ENCODE results near the gene RCSD1. TPM values are rescaled to one million over a fixed set of nuclear protein-coding genes. Genes with fewer than 3 reads are reported as not detected.
A peak's percentile ranks its signal among the peaks of the same experiment; 100 is the strongest.

The RCSD1 gene
- total RNA-seq, 2 donors from 2014 or later, result 4.7 to 5.7 TPM

GRCh38 chr1:167674156-167674555 is 44.1 kb downstream of the RCSD1 start:
- H3K36me3 ChIP-seq, result no peaks in the 10 kb centered on the region
- no peak for DNase-seq
- H3K9ac ChIP-seq (ENCODE audit: low read depth in 2 of 2, low read length in 2 of 2), result no peak overlapping the region
- no peak overlapping the region for H3K27ac ChIP-seq
- no peaks in the 10 kb centered on the region for H3K4me1 ChIP-seq
- H3K27me3 ChIP-seq, result no peaks in the 10 kb centered on the region
- intact Hi-C loops (cut with DNase I), result no loop called here
- H3K4me3 ChIP-seq, result no peak overlapping the region
- no peaks in the 10 kb centered on the region for H3K9me3 ChIP-seq
- TF ChIP-seq CTCF (IDR thresholded peaks at IDR 0.05), result no peak

GRCh38 chr1:167675440-167675839 is 45.4 kb downstream of the RCSD1 start:
- Histone ChIP-seq H3K9ac (ENCODE audit: low read depth in 2 of 2, low read length in 2 of 2) (no peak overlapping the region), H3K4me3 (no peak overlapping the region), H3K27me3 (no peaks in the 10 kb centered on the region), H3K9me3 (no peaks in the 10 kb centered on the region), H3K4me1 (no peaks in the 10 kb centered on the region), H3K27ac (no peak overlapping the region), H3K36me3 (no peaks in the 10 kb centered on the region)
- intact Hi-C loops (cut with DNase I), result no loop called here
- TF ChIP-seq CTCF (IDR thresholded peaks at IDR 0.05), result no peak
- no peak for DNase-seq

GRCh38 chr1:167676205-167676915 is 46.3 kb downstream of the RCSD1 start:
- Histone ChIP-seq H3K4me3 (no peak overlapping the region), H3K36me3 (no peaks in the 10 kb centered on the region), H3K9ac (ENCODE audit: low read depth in 2 of 2, low read length in 2 of 2) (no peak overlapping the region), H3K9me3 (no peaks in the 10 kb centered on the region), H3K4me1 (no peaks in the 10 kb centered on the region), H3K27me3 (no peaks in the 10 kb centered on the region), H3K27ac (no peak overlapping the region)
- DNase-seq, result peak; percentile 39
- no peak for TF ChIP-seq CTCF (IDR thresholded peaks at IDR 0.05)
- intact Hi-C loops (cut with DNase I), result no loop called here

- intact Hi-C loops (cut with DNase I), result no loop called here
- TF ChIP-seq CTCF (IDR thresholded peaks at IDR 0.05), result no peak
- Histone ChIP-seq H3K36me3 (no peaks in the 10 kb centered on the region), H3K27ac (no peak overlapping the region), H3K9me3 (no peaks in the 10 kb centered on the region), H3K27me3 (no peaks in the 10 kb centered on the region), H3K9ac (ENCODE audit: low read depth in 2 of 2, low read length in 2 of 2) (no peak overlapping the region), H3K4me1 (no peaks in the 10 kb centered on the region), H3K4me3 (no peak overlapping the region)
- no peak for DNase-seq
These were observed 47.1 kb downstream of the RCSD1 start for GRCh38 chr1:167676916-167677848.

GRCh38 chr1:167678422-167678821 is 48.4 kb downstream of the RCSD1 start:
- Histone ChIP-seq H3K9ac (ENCODE audit: low read depth in 2 of 2, low read length in 2 of 2) (no peak overlapping the region), H3K27me3 (no peaks in the 10 kb centered on the region), H3K4me1 (no peaks in the 10 kb centered on the region), H3K4me3 (no peak overlapping the region), H3K27ac (no peak overlapping the region), H3K36me3 (no peaks in the 10 kb centered on the region), H3K9me3 (no peaks in the 10 kb centered on the region)
- intact Hi-C loops (cut with DNase I), result no loop called here
- TF ChIP-seq CTCF (IDR thresholded peaks at IDR 0.05), result no peak
- no peak for DNase-seq

Data from colonic mucosa (tissue), 4 donors.